ENCODE results near the gene HSF2BP.

GRCh38 chr21:43627527-43627926 is 31.8 kb downstream of the HSF2BP start:
- TF ChIP-seq CTCF (IDR thresholded peaks at IDR 0.05) (no peak), POLR2AphosphoS5 (IDR thresholded peaks at IDR 0.05) (no peak)

All from upper lobe of left lung (tissue), 4 donors.